Naive thymus-derived CD4-positive, alpha-beta T cell (primary cell): Measurements from ENCODE around the gene ACSL6. TPM values are rescaled to one million over a fixed set of nuclear protein-coding genes. Genes with fewer than 3 reads are reported as not detected.

ENCODE experiments used
- ATAC-seq: fragments of 150-1000 bp; cut with Tn5 transposase; 2 replicates; pipeline ENCODE4 v1.10.0; 2021; ENCODE audit warnings: mild to moderate bottlenecking, moderate library complexity
- CTCF ChIA-PET: fragments of 350-600 bp; sonication (Branson Sonifier 250); formaldehyde crosslinking; loops from one replicate; lab custom pipeline; 2021; ENCODE audit warnings: antibody characterized with exemption; lab: Charles Lee
- POLR2A ChIA-PET: fragments of 350-600 bp; sonication (Branson Sonifier 250); formaldehyde crosslinking; loops from one replicate; lab custom pipeline; 2021; ENCODE audit warnings: antibody characterized with exemption, inconsistent platforms; lab: Charles Lee
- DNase-seq, 9 donors: peaks; one replicate each; pipeline versions ENCODE4 v3.0.0 to v3.0.0-alpha.2; 2020 to 2022; ENCODE audit warnings: mixed read lengths in 1 of 9
- H3K27ac ChIP-seq: one replicate; pipeline ENCODE4 v1.7.0; 2013; ENCODE audit warnings: mild to moderate bottlenecking, low read depth, low read length, moderate library complexity
- H3K27me3 ChIP-seq, 2 donors: one replicate each; pipeline ENCODE4 v1.7.0; 2013; ENCODE audit warnings: low read length in 2 of 2, mild to moderate bottlenecking in 2 of 2, moderate library complexity in 2 of 2; ENCODE audit not compliant: control insufficient read depth in 2 of 2, insufficient read depth in 2 of 2
- H3K36me3 ChIP-seq, 3 experiments: 1 replicate in 2 of 3; 2 replicates in 1 of 3; pipeline ENCODE4 v1.7.0; 2013; ENCODE audit warnings: low read length in 3 of 3, mild to moderate bottlenecking in 3 of 3, moderate library complexity in 1 of 3; ENCODE audit not compliant: insufficient read depth in 3 of 3, control insufficient read depth in 2 of 3
- H3K4me1 ChIP-seq, 2 donors: one replicate each; pipeline ENCODE4 v1.7.0; 2013; ENCODE audit warnings: low read length in 2 of 2, mild to moderate bottlenecking in 2 of 2, moderate library complexity in 1 of 2; ENCODE audit not compliant: control insufficient read depth in 2 of 2, insufficient read depth in 2 of 2
- H3K4me3 ChIP-seq: 2 replicates; pipeline ENCODE4 v1.7.0; 2013; ENCODE audit warnings: mild to moderate bottlenecking, low read length
- H3K9me3 ChIP-seq, 3 experiments: 1 replicate in 2 of 3; 2 replicates in 1 of 3; pipeline ENCODE4 v1.7.0; 2013; ENCODE audit warnings: low read length in 3 of 3; ENCODE audit not compliant: control insufficient read depth in 2 of 3
- H3K27ac Mint-ChIP-seq, 9 donors: one replicate each; pipeline ENCODE4 v1.8.0; 2020 to 2022; ENCODE audit warnings: mixed read lengths in 9 of 9, mild to moderate bottlenecking in 8 of 9, moderate library complexity in 5 of 9, inconsistent platforms in 2 of 9
- H3K27me3 Mint-ChIP-seq, 5 donors: one replicate each; pipeline ENCODE4 v1.8.0; 2021 to 2022; ENCODE audit warnings: mixed read lengths in 5 of 5, mild to moderate bottlenecking in 1 of 5
- H3K36me3 Mint-ChIP-seq, 5 donors: one replicate each; pipeline ENCODE4 v1.8.0; 2020 to 2022; ENCODE audit warnings: mixed read lengths in 5 of 5, mild to moderate bottlenecking in 3 of 5, inconsistent platforms in 1 of 5
- H3K4me1 Mint-ChIP-seq, 7 donors: one replicate each; pipeline ENCODE4 v1.8.0; 2020 to 2022; ENCODE audit warnings: mixed read lengths in 7 of 7, mild to moderate bottlenecking in 3 of 7, inconsistent platforms in 1 of 7
- H3K4me3 Mint-ChIP-seq, 10 donors: one replicate each; pipeline ENCODE4 v1.8.0; 2020 to 2022; ENCODE audit warnings: mild to moderate bottlenecking in 10 of 10, mixed read lengths in 10 of 10, moderate library complexity in 6 of 10, inconsistent platforms in 2 of 10
- H3K9me3 Mint-ChIP-seq, 11 donors: one replicate each; pipeline ENCODE4 v1.8.0; 2020 to 2022; ENCODE audit warnings: mixed read lengths in 11 of 11, mild to moderate bottlenecking in 4 of 11, inconsistent platforms in 1 of 11, moderate library complexity in 1 of 11
- intact Hi-C, 2 donors: fragments of 100-400 bp; cut with micrococcal nuclease; formaldehyde crosslinking; loops; one replicate each; pipeline ENCODE4 v1.15.1; 2023
- polyA plus RNA-seq, 2 donors: library from polyadenylated mRNA; unstranded; fragments of 300-500 nt; fragmentation: Illumina TruSeq; gene quantifications; one replicate each; pipeline ENCODE4 v1.2.3, GENCODE V29; 2021
- total RNA-seq, 6 experiments: library from RNA in 5 of 6; stranded (reverse) in 5 of 6; gene quantifications; 1 replicate in 5 of 6; 2 replicates in 1 of 6; pipeline ENCODE4 v1.2.3 and lab custom pipeline; 2021 to 2026

The ACSL6 gene
- total and polyA plus RNA-seq, 7 experiments from 2014 or later = 13.6 to 42.8 (median 22.2) TPM

- H3K9me3 ChIP-seq = no peaks in the 10 kb centered on the region
- intact Hi-C loops = no loop called here
- H3K4me1 ChIP-seq = no peaks in the 10 kb centered on the region
- no peak overlapping the region for H3K4me3 Mint-ChIP-seq
- no peak overlapping the region for H3K27ac Mint-ChIP-seq
- ChIA-PET CTCF (interaction anchor here (0.8 to 2.4 kb wide), 2 partner anchors 9 to 16 kb away, joined by 3 to 6 read pairs; no protein-coding TSS in a partner anchor), POLR2A (no interaction called here)
- DNase-seq = no peak
- H3K4me1 Mint-ChIP-seq = peaks cover 0 to 2% (median 2%) of the 10 kb centered on the region in 7 donors
- no peak overlapping the region for H3K4me3 ChIP-seq
- H3K36me3 ChIP-seq = no peaks in the 10 kb centered on the region
- no peaks in the 10 kb centered on the region for H3K36me3 Mint-ChIP-seq
- no peaks in the 10 kb centered on the region for H3K27me3 ChIP-seq
- H3K9me3 Mint-ChIP-seq = peaks cover 0 to 2% (median 0%) of the 10 kb centered on the region in 11 donors
- H3K27ac ChIP-seq = no peak overlapping the region
- no peak for ATAC-seq
- peaks cover 0 to 11% (median 0%) of the 10 kb centered on the region in 5 donors for H3K27me3 Mint-ChIP-seq
These were observed 20.7 kb downstream of the ACSL6 start for GRCh38 chr5:131990716-131991115.

GRCh38 chr5:131988601-131989000, 22.9 kb downstream of the ACSL6 start:
- ChIA-PET POLR2A (no interaction called here), CTCF (no interaction called here)
- Histone ChIP-seq H3K4me1 (no peaks in the 10 kb centered on the region), H3K27ac (no peak overlapping the region), H3K36me3 (no peaks in the 10 kb centered on the region), H3K27me3 (no peaks in the 10 kb centered on the region), H3K4me3 (no peak overlapping the region), H3K9me3 (no peaks in the 10 kb centered on the region)
- intact Hi-C loops = no loop called here
- ATAC-seq (no peak), DNase-seq (no peak)
- H3K4me1 Mint-ChIP-seq = peaks cover 0 to 7% (median 0%) of the 10 kb centered on the region in 7 donors
- no peak overlapping the region for H3K27ac Mint-ChIP-seq
- H3K9me3 Mint-ChIP-seq = peaks cover 0 to 2% (median 0%) of the 10 kb centered on the region in 11 donors
- H3K36me3 Mint-ChIP-seq = no peaks in the 10 kb centered on the region
- peaks cover 0 to 13% (median 0%) of the 10 kb centered on the region in 5 donors for H3K27me3 Mint-ChIP-seq
- no peak overlapping the region for H3K4me3 Mint-ChIP-seq

- Mint-ChIP-seq H3K27ac (peak overlapping the region in 1 of 9 donors; percentile 1), H3K27me3 (peaks cover 0 to 7% (median 0%) of the 10 kb centered on the region in 5 donors), H3K36me3 (no peaks in the 10 kb centered on the region), H3K4me1 (peaks cover 0 to 16% (median 0%) of the 10 kb centered on the region in 7 donors), H3K9me3 (peaks cover 0 to 2% (median 0%) of the 10 kb centered on the region in 11 donors), H3K4me3 (no peak overlapping the region)
- no peaks in the 10 kb centered on the region for H3K27me3 ChIP-seq
- POLR2A ChIA-PET = no interaction called here
- ATAC-seq (no peak), DNase-seq (no peak)
- CTCF ChIA-PET = no interaction called here
- H3K4me1 ChIP-seq = no peaks in the 10 kb centered on the region
- no peaks in the 10 kb centered on the region for H3K36me3 ChIP-seq
- H3K4me3 ChIP-seq = no peak overlapping the region
- intact Hi-C loops = no loop called here
- no peak overlapping the region for H3K27ac ChIP-seq
- H3K9me3 ChIP-seq = no peaks in the 10 kb centered on the region
These were observed 24.2 kb downstream of the ACSL6 start for GRCh38 chr5:131987251-131987650.

DNA sequence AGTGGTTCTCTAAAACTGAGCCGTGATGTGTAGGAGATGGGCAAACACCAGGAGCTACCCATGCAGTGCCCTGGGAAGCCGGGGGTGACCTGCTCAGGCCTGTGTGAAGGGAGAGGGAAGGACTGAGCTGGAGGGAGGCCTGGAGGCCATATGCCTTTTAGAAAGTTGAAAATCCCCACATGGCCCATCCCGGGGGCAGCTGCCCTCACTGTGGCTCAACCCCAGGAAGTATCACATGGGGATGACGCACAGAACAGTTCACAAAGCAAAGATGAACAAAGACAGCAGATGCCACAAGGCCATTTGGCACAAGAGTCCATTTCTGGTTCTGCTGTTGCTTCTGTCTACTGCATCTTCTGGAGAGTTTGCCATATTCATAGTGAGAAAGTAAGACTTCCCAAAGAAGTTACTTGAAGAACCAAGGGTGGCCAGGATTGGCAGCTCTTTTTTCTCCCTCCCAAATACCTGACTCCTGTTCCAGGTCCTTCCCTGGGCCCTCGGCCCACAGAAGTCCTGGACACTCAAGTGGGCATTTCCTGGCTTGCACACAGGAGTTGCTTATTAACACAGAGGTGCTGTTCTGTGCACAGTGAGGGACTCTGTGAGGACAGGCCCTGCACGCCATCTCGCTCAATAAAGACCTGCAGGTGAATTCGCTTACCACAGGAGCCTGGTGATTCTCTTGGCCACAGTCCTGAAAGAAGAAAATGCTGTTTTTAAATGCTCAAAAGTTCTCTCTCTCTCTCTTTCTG, 25.1 kb downstream of the ACSL6 start:
- Mint-ChIP-seq H3K36me3 (no peaks in the 10 kb centered on the region), H3K27me3 (peaks cover 0 to 7% (median 0%) of the 10 kb centered on the region in 5 donors), H3K27ac (peak overlapping the region in 1 of 9 donors; percentile 29), H3K4me3 (no peak overlapping the region), H3K9me3 (no peaks in the 10 kb centered on the region), H3K4me1 (peaks cover 0 to 16% (median 3%) of the 10 kb centered on the region in 7 donors)
- POLR2A ChIA-PET = interaction anchor here (0.5 kb wide), 1 partner anchor 266 kb away, joined by 3 read pairs; no protein-coding TSS in a partner anchor
- CTCF ChIA-PET = interaction anchor here (0.8 kb wide), 2 partner anchors 12 kb away, joined by 3 read pairs; no protein-coding TSS in a partner anchor
- Histone ChIP-seq H3K27ac (no peak overlapping the region), H3K27me3 (no peaks in the 10 kb centered on the region), H3K9me3 (no peaks in the 10 kb centered on the region), H3K4me1 (no peaks in the 10 kb centered on the region), H3K4me3 (no peak overlapping the region), H3K36me3 (no peaks in the 10 kb centered on the region)
- ATAC-seq (no peak), DNase-seq (no peak)
- intact Hi-C loops = no loop called here

DNA sequence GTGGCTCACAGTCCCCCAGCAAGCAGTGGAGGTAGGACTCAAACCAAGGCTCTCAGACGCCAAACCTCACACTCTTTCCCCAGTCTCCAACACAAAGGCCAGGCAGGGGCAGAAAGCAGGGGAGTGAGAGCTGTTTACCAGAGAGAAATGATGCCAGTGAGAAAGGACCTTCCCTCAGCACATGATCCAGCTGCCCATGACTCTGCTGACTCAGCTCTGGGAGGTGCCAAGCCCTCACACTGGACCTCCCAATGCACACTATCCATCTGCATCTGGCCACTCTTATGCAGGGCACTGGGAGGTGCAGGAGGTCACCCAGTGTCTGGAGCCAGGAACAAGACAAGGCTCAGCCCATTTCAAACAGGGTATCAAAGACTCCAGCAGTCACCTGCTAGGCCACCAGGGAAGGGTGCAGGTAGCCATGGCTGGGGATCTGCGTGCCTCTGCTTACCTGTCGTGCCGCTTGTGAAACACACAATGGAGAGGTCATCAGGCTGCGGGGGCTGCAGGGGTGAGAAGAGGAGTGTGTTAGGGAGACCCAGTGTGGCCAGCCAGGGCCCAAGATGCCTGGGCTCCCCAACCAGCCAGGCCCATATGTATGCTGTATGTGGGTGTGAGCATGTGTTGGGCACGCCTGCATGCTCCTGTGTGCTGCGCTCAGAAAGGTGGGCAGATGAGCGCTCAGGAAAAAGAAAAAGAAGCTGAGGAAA, 26.3 kb downstream of the ACSL6 start:
- H3K4me1 Mint-ChIP-seq = peaks cover 0 to 16% (median 8%) of the 10 kb centered on the region in 7 donors
- H3K4me3 ChIP-seq = no peak overlapping the region
- ChIA-PET POLR2A (interaction anchor here (2.7 kb wide), 1 partner anchor 16 kb away, joined by 7 read pairs; no protein-coding TSS in a partner anchor), CTCF (interaction anchor here (0.8 kb wide), 1 partner anchor 11 kb away, joined by 3 read pairs; no protein-coding TSS in a partner anchor)
- H3K27me3 Mint-ChIP-seq = peaks cover 0 to 15% (median 0%) of the 10 kb centered on the region in 5 donors
- H3K27ac ChIP-seq = no peak overlapping the region
- H3K27me3 ChIP-seq = no peaks in the 10 kb centered on the region
- peaks cover 0 to 2% (median 0%) of the 10 kb centered on the region in 5 donors for H3K36me3 Mint-ChIP-seq
- no peaks in the 10 kb centered on the region for H3K9me3 Mint-ChIP-seq
- H3K4me1 ChIP-seq = no peaks in the 10 kb centered on the region
- H3K9me3 ChIP-seq = no peaks in the 10 kb centered on the region
- intact Hi-C loops = no loop called here
- H3K36me3 ChIP-seq = no peaks in the 10 kb centered on the region
- H3K4me3 Mint-ChIP-seq = no peak overlapping the region
- H3K27ac Mint-ChIP-seq = no peak overlapping the region
- DNase-seq (no peak), ATAC-seq (no peak)

DNA sequence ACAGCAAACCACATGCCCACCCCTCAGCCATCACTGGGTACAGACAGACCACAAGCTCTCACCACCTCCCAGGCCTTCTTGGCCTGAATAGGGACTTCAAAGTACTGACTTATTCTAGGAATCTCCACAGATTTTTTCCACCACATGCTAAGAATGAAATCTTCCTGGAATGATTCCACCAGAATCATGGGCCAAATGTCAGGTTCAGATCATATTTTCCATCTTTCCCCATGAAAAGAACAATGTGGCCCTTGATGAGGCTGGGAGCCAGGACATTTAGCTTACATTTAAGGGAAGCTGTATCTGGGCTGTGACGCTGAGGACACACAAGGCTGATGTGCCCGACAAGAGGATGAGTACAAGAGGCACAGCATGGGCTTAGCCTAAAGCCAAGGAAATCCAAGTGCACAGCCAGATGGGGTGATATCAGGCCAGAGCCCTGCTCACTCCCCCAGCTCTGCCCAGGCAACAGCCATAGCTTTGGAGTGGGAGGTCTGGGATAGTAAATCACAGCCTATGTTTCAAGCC, 28.1 kb downstream of the ACSL6 start:
- Histone ChIP-seq H3K9me3 (no peaks in the 10 kb centered on the region), H3K36me3 (no peaks in the 10 kb centered on the region), H3K4me3 (no peak overlapping the region), H3K4me1 (peaks cover 0 to 2% of the 10 kb centered on the region in 2 donors), H3K27me3 (no peaks in the 10 kb centered on the region), H3K27ac (no peak overlapping the region)
- DNase-seq = no peak
- H3K4me3 Mint-ChIP-seq = no peak overlapping the region
- H3K27ac Mint-ChIP-seq = peak overlapping the region in 1 of 9 donors; percentile 47
- POLR2A ChIA-PET = interaction anchor here (1.0 to 2.7 kb wide), 2 partner anchors 17 to 19 kb away, joined by 4 to 7 read pairs; no protein-coding TSS in a partner anchor
- CTCF ChIA-PET = interaction anchor here (0.6 to 1.3 kb wide), 2 partner anchors 18 to 24 kb away, joined by 3 to 4 read pairs; no protein-coding TSS in a partner anchor
- intact Hi-C loops = no loop called here
- peaks cover 0 to 18% (median 13%) of the 10 kb centered on the region in 7 donors for H3K4me1 Mint-ChIP-seq
- peaks cover 0 to 22% (median 0%) of the 10 kb centered on the region in 5 donors for H3K27me3 Mint-ChIP-seq
- H3K36me3 Mint-ChIP-seq = peaks cover 0 to 2% (median 0%) of the 10 kb centered on the region in 5 donors
- ATAC-seq = no peak
- no peaks in the 10 kb centered on the region for H3K9me3 Mint-ChIP-seq
